ENCODE results near the gene MAPRE3. TPM values are rescaled to one million over a fixed set of nuclear protein-coding genes. Genes with fewer than 3 reads are reported as not detected.

Gene MAPRE3
- total and polyA plus RNA-seq, 8 donors: 4.7 to 56.8 (median 10.1) TPM

DNA sequence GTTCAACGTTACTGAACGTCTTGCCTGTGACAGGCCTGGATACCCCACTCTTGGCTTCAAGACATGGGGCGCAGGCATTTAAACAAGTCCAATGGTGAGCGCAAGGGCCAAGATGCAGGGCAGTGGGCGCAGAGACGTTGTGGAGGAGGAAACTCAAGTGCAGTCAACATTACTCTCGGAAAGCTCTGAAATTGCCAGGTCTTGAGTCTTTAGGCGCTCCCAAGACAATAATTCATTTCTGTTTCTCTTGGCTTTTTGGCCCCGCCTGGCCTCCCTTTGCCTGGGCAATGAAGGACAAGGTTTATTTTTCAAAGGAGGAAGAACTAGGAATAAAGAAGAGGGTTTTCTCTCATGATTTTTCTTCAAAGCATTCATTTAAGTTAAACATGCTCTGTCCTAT, 49.0 kb downstream of the MAPRE3 start:
- H3K27ac ChIP-seq: no peak overlapping the region
- DNase-seq: no peak
- no peak overlapping the region for H3K4me3 ChIP-seq
- H3K9me3 ChIP-seq: no peaks in the 10 kb centered on the region
- intact Hi-C loops (cut with DNase I): loop anchor here in 2 of 3 donors (5.0 to 10.0 kb wide), 2 partner anchors 57 to 175 kb away; partner anchors contain the start of gene DPYSL5 (in 1 of the 2)
- TF ChIP-seq, protein P1, sequence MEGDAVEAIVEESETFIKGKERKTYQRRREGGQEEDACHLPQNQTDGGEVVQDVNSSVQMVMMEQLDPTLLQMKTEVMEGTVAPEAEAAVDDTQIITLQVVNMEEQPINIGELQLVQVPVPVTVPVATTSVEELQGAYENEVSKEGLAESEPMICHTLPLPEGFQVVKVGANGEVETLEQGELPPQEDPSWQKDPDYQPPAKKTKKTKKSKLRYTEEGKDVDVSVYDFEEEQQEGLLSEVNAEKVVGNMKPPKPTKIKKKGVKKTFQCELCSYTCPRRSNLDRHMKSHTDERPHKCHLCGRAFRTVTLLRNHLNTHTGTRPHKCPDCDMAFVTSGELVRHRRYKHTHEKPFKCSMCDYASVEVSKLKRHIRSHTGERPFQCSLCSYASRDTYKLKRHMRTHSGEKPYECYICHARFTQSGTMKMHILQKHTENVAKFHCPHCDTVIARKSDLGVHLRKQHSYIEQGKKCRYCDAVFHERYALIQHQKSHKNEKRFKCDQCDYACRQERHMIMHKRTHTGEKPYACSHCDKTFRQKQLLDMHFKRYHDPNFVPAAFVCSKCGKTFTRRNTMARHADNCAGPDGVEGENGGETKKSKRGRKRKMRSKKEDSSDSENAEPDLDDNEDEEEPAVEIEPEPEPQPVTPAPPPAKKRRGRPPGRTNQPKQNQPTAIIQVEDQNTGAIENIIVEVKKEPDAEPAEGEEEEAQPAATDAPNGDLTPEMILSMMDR (IDR thresholded peaks at IDR 0.05): no peak
- ATAC-seq: no peak
- FAIRE-seq: no peak
- H3K36me3 ChIP-seq: peaks cover 0 to 5% (median 0%) of the 10 kb centered on the region in 3 donors
- H3K4me1 ChIP-seq: no peaks in the 10 kb centered on the region
- 91 to 93% methylated on average over 9 of the region's 9 CpGs for WGBS, 2 donors
- no peaks in the 10 kb centered on the region for H3K27me3 ChIP-seq

DNA sequence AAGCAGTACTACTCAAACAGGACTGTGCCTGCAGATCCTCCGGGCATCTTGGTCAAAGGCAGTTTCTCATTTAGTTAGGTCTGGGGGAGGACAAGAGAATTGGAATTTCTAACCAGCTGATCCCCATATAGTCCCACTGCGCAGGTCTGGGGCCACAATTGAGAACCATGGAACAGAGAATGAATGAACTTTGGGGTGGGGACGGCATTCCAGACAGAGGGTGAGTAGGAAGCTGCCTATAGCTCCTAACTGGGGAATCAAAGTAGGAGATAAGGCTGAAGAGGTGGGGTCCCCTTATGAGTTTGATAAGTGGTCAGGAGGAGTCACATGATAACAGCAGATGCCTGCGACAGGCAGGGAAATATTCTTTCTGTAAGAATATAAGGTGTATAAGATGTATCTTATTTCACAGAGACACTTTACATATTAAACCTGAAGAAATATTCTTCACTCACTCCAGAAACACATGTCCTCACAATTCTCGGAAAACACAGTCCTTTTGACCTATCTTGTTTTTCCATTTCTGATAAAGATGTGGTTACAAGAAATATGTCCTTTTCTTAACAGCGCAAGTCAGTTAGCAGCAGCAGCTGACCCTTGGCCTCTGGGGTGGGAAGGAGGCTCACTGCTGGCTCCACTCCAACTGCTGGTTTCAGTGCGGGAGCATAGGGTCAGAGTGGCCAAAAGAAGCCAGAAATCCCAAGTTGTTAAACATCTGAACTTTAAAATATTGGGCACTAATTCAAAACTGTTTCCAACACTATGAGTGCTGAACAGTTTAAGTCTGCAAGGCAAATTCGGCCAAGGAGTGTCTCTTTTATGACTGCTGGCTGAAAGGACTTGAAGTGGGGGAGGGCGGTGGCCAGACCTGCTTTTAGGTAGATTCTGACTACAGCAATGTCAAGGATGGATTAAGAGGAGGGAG, 49.8 kb downstream of the MAPRE3 start:
- DNase-seq (no peak), FAIRE-seq (no peak), ATAC-seq (peak in 1 of 4 donors; percentile 28)
- Histone ChIP-seq H3K4me1 (no peaks in the 10 kb centered on the region), H3K36me3 (peaks cover 0 to 5% (median 0%) of the 10 kb centered on the region in 3 donors), H3K9me3 (no peaks in the 10 kb centered on the region), H3K4me3 (no peak overlapping the region), H3K27me3 (no peaks in the 10 kb centered on the region), H3K27ac (no peak overlapping the region)
- intact Hi-C loops (cut with DNase I): loop anchor here in 2 of 3 donors (5.0 to 10.0 kb wide), 2 partner anchors 58 to 175 kb away; partner anchors contain the start of gene DPYSL5 (in 1 of the 2)
- TF ChIP-seq, protein P1 (IDR thresholded peaks at IDR 0.05): no peak
- WGBS, 2 donors: 61 to 65% methylated on average over 9 of the region's 9 CpGs

DNA sequence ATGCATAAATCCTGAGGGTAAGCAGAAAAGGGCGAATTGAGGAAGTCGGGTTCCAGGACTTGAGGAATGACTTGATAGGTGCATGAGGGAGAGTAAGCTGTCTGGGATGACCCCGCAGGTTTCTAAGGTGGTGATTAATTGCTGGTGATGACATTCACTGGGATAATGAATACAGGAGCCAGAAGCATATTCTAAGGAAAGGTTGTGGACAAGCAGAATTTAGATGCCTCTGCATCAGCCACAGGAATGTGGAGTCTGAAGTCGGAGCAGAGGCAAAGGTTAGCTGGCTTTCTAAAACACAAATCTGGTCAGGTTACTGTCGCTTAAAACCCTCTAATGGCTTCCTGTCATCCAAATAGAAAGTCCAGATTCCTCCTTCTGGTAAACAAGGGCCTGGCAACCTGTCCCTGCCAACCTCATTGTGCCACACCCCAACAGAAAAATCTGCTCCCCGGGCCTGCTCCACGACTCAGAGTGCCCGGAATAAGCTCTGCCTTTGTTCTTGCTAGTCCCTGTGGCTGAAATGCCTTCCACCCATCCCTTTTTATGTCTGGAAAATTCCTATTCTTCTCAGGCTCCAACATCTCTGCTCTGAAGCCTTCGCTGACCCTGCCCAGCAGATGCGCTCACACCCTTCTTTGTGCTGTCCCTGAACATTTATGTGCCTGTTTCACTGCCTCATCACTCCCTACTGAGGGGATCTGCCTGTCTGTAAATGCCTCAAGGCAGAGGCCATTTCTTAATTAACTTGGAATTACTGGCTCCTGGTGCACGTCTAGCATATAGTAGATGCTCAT, 51.0 kb downstream of the MAPRE3 start:
- intact Hi-C loops (cut with DNase I): no loop called here
- no peak overlapping the region for H3K4me3 ChIP-seq
- H3K27me3 ChIP-seq: no peaks in the 10 kb centered on the region
- no peaks in the 10 kb centered on the region for H3K9me3 ChIP-seq
- 78 to 80% methylated on average over 11 of the region's 11 CpGs for WGBS, 2 donors
- DNase-seq (no peak), ATAC-seq (no peak), FAIRE-seq (no peak)
- H3K4me1 ChIP-seq: no peaks in the 10 kb centered on the region
- H3K36me3 ChIP-seq: peaks cover 0 to 5% (median 0%) of the 10 kb centered on the region in 3 donors
- no peak overlapping the region for H3K27ac ChIP-seq
- TF ChIP-seq, protein P1 (IDR thresholded peaks at IDR 0.05): no peak

DNA sequence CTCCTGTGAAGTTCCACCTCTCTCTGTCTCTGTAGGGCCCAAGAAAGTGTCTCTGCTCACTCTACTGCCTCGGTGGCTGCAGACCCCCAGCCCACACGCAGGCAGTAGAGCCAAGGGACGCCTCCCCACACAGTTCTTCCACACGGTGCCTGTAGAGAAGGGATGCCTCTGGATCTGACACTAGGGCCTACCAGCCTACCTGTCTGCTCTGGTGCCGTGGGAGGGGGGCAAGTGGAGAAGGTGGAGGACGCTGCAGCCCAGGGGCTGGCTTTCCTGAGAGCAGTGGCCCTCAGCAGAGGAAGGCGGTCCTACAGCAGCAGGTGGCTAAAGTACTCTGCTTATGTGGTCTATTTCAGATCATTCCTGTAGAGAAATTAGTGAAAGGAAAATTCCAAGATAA, 53.3 kb downstream of the MAPRE3 start:
- WGBS, 2 donors: 83 to 90% methylated on average over 7 of the region's 7 CpGs
- TF ChIP-seq, protein P1 (IDR thresholded peaks at IDR 0.05): no peak
- no peak for DNase-seq
- no peak overlapping the region for H3K27ac ChIP-seq
- H3K4me1 ChIP-seq: no peaks in the 10 kb centered on the region
- intact Hi-C loops (cut with DNase I): no loop called here
- H3K9me3 ChIP-seq: no peaks in the 10 kb centered on the region
- ATAC-seq: no peak
- H3K36me3 ChIP-seq: peaks cover 0 to 5% (median 0%) of the 10 kb centered on the region in 3 donors
- H3K4me3 ChIP-seq: no peak overlapping the region
- no peak for FAIRE-seq
- no peaks in the 10 kb centered on the region for H3K27me3 ChIP-seq
